Retinal pigment epithelial cell (primary cell): ENCODE measurements around the gene TBC1D25.
A peak's percentile ranks its signal among the peaks of the same experiment; 100 is the strongest.
"Not testable (repeated sequence)": the region's sequence is repeated elsewhere in the genome, so short reads cannot be mapped to it uniquely, and the experiment has no call there.

Experiments used
- DNase-seq: peaks from one replicate; pipeline ENCODE4 v3.0.0-alpha.2; 2010; ENCODE audit warnings: low read depth
- H3K4me3 ChIP-seq: 2 replicates; pipeline ENCODE4 v1.5.1; 2011; ENCODE audit warnings: mild to moderate bottlenecking, low read length, control low read depth, moderate library complexity
- CTCF ChIP-seq: conservative IDR thresholded peaks from 2 replicates; pipeline ENCODE4 v1.5.1; 2011; ENCODE audit warnings: low read depth, low read length, control low read depth, inconsistent platforms

Gene TBC1D25

GRCh38 chrX:48516285-48516684, 23.2 kb upstream of the TBC1D25 start:
- TF ChIP-seq CTCF, result no peak
- no peak for DNase-seq
- H3K4me3 ChIP-seq, result no peak overlapping the region

- no peak for DNase-seq
- no peak overlapping the region for H3K4me3 ChIP-seq
- TF ChIP-seq CTCF, result no peak
Measured at GRCh38 chrX:48516987-48517386, 22.5 kb upstream of the TBC1D25 start.

GRCh38 chrX:48519481-48519880, 20.0 kb upstream of the TBC1D25 start:
- H3K4me3 ChIP-seq, result not testable (repeated sequence)

GRCh38 chrX:48520455-48520854, 19.1 kb upstream of the TBC1D25 start:
- no peak for DNase-seq
- no peak for TF ChIP-seq CTCF
- no peak overlapping the region for H3K4me3 ChIP-seq

More at GRCh38 chrX:48519481-48519880, 20.0 kb upstream of the TBC1D25 start:
- not testable (repeated sequence) for DNase-seq

- peak overlapping the region; percentile 70 for H3K4me3 ChIP-seq
- no peak for TF ChIP-seq CTCF
- no peak for DNase-seq
Measured at GRCh38 chrX:48520976-48521352, 18.6 kb upstream of the TBC1D25 start.

- TF ChIP-seq CTCF, result no peak
- H3K4me3 ChIP-seq, result peak within 1 kb of the TSS; percentile 70
- peak; percentile 42 for DNase-seq
Measured at GRCh38 chrX:48521353-48522243, 17.9 kb upstream of the TBC1D25 start, which contains the start of gene EBP. EBP (plus strand) TSS chrX:48521808; CDS start chrX:48523772, 1,964 bp downstream.

- H3K4me3 ChIP-seq, result peak overlapping the region; percentile 70
- TF ChIP-seq CTCF, result no peak
- DNase-seq, result no peak
Measured at GRCh38 chrX:48522291-48522690, 17.2 kb upstream of the TBC1D25 start.
